NCI-H2227 treated with DMSO at 0.1 percent for 48 hours (cell line): ENCODE measurements around the gene GRIK2.

Source experiments
- DNase-seq: peaks from one replicate; lab custom pipeline; 2025; lab: John Stamatoyannopoulos, UW

Gene GRIK2

DNA sequence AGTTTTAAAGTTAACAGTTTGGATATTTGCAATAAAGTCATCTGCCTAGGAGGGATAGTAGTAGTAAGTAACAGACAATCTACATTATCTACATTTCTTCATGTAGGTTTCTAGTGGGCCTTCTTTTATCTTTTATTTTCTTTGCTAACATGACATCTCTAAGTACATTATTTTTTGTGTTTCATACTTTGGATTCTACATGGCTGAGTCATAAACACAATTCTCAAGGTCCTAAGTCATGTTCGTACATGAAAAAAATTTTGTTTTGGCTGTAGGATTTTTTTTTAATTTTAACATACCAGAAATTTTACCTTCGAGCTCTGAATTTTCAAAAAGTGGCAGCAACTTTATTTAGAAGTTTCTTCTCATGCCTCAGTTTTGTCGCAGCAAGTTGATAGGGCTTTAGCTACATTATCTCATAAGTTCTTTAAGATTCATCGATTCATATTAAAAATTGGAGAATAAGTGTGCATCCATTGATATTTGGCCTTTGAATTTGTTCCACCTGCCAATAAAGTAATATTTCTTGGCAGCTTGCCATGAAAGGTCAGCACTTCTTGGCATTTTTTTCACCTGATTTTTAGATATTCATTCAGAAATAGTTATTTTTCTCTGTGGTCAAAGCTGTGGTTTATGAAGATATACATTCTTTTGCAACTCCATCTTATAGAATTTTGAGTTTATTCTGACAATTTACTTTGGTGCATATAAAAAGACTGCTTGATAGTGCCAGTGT is 146.2 kb downstream of the GRIK2 start:
- DNase-seq: no peak

DNA sequence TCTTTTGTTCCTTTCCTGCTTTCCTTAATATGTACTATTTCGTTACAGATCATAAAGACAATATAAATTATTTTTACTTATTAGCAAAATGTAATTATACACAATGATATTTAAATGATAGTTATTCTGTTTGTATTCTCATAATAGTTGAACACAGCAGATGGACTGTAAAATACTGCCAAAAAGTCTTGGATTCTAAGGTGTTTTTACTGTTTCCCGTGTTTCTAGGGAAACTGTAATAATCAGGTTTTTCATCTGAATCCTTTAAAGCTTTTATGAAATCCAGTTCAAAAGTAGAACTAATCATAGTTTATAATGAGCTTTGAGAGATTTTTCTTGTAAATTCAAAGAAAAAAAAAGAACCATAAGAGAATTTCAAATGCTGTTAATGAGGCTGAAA is 148.4 kb downstream of the GRIK2 start:
- no peak for DNase-seq

DNA sequence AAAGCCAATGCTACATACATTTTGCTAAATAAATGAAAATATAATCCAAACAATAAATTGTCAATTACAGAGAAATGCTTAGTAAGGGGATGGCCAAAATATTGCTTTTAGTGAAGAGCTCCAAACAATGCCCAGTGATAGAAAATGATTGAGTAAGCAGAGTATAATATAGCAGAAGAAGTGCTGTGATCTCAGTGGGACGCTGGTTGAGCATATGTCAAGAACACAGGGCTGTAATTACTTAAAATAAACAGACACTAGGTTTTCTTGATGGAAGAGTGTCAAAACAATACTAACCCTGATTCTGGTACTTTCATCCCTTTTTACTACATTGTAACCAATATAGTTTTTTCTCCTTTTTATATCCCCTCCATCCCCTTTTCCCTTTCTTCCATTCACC is 150.3 kb downstream of the GRIK2 start:
- DNase-seq: peak; percentile 80

DNA sequence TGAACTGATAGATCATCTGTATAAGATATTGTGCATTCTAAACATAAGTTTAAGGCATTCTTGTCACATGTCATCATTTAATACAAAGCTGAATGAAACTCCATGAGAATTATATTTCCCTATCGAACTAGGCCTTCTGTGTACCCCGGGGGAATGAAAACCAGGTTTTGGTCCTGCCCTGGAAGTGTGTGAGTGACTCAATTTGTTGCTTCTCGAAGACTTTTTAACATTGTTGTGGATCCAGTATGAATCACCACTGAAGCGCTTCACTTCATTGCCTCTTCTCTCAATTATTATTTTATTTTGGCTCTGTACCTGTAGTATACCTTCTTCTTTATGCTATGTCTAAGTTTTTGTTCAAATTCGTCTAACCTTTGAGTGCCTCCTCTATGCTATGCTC is 150.8 kb downstream of the GRIK2 start:
- no peak for DNase-seq

DNA sequence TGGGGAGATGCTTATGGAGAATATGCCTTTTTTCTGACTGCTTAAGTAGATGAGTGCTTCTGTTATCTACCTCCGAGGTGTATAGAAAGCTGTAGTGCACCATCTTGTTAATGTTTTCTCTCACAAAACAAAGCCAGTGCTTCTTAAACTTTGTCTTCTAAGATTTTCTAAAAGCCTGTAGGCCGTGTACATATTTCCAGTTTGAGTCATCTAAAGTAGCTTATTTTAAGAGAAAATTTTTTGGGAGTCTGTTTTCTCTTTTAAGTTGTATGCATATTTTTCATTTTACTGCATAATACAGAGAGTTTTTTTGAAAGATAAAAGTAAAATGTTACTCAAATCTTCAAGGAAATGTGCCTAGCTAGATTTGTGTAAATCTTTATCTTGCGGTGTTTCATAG is 151.7 kb downstream of the GRIK2 start:
- DNase-seq: no peak

DNA sequence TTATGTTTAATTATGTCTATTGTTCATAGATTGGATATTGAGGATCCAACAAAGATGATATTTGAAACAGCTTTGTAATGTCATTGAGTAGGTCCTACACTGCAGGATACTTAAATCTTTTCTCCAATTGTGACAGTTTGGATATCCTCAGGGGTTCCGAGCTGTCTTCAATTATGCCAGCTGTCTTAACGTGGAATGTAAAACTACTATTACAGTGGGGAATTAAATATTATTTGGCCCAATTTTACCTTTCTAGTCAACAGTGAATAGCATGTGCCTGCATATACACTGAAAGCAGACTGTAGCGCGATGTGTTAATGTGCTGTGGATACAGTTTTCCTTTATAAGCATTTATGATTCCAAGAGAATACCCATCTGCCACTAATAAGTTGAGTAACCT is 156.9 kb downstream of the GRIK2 start:
- no peak for DNase-seq

DNA sequence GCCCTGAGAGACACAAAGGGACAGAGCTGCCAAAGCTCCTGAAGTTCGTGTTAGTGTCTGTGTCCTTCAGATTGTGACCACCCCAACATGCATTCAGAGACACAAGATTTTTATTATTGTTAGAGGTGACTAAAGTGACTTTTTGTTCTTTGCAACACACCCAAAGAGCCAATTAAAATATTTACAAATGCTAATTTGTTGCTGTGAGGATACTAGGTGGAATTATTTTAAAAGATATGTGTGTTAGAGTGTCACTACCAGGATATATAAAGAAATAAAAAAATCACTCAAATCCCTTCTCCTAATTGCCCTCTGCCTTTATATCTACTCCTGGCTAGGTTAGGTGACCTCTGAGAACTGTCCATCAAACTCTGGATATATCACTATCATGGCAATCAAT is 160.7 kb downstream of the GRIK2 start:
- DNase-seq: no peak

DNA sequence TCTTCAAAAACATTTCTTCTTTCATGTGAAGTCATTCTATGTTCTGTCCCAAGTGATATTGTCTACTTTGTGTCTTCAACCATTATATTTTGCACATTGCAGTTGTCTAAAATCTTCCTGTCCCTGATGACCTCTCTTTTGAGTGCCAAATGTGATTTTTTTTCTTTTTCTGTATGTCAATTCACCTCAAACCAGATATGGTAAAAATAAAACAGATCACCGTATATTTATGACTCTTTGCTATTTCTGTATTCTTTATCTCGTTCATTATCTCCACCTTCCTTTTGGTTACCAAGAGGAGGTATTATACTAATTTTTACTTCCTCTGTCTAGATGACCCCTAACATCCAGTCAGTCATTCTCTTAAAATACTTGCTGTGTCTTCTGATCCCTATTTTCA is 165.2 kb downstream of the GRIK2 start:
- no peak for DNase-seq

DNA sequence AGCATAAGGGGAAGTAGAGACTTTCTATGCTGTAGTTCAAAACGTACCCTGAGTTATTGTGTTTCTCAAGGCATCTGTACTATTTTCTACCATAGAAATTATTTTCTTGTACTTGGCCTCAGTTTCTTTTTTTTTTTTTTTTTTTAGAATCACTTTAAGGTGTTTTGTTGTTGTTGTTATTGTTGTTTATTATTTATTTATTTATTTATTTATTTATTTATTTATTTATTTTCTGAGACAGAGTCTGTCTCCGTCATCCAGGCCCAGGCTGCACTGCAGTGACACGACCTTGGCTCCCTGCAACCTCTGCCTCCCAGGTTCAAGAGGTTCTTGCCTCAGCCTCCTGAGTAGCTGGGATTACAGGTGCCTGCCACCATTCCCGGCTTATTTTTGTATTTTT is 179.1 kb downstream of the GRIK2 start:
- no peak for DNase-seq

DNA sequence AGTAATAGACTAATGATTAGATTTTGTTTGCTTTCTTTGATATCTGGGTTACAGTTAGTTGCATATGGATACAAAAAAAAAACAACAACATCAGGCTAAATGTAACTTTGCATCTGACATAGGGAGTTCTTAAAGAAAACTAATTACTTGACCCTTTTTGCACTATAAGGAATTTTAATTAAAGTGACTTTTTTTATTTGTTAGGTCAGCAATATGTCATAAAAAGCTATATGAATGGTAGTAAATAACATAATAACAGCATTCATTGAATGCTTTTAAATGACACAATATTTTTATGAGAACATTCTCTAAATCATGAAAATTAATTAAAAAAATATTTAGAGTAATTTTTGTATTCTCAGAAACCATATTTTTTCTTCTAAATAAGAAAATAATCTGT is 183.6 kb downstream of the GRIK2 start:
- no peak for DNase-seq

DNA sequence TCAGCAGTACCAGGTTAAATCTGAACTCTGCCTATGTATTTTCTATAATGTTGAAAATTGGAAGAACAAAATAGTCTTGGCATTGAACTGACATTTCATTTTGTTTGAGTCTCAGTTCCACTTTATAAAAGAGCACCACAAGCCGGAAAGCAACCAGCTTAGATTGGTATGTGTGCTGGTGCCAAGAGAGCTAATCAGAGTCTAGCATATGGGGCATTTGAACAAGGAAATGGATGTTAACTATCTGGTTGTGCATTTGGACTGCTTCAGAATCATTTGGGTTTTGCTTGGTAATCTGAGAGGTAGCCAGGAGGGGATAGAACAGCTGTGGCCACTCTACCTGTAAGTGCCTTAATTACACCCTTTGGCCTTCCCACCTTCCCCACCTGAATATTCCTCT is 184.8 kb downstream of the GRIK2 start:
- no peak for DNase-seq

DNA sequence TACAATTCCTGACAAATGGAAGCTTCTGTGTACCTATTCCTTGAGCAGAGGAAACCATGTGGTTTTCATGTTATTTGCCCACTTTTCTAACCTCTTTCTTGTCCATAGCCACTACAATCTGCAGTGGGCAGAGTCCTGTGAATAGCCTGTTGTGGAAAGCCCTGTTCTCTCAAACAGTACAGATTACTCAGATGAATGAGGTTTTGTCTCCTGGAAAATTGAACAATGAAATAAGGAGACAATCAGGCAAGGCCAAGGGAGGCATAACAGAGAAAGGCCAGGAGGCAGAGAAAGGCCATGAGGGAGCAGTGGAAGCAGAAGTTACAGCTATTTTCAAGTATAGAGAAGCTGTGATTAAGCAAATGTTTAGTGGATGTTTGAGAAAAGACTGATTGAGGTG is 189.3 kb downstream of the GRIK2 start:
- no peak for DNase-seq

DNA sequence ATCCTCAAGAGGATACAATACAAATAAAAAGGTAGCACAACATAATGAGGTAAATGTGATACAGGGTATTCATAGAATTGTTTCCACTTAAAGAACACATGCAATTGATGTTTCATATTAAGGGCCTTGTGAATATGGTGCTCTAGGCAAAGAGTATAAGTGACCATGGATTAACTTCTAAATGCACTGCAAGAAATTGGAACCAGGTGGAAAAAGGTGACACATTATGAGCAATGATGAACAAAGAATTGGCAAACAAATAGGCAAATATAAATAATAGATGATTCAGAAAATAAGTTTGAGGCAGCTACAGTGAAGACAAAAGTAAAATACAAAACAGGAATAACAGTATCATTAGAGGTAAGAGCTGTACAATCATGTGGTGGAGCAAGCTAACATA is 192.0 kb downstream of the GRIK2 start:
- DNase-seq: no peak

DNA sequence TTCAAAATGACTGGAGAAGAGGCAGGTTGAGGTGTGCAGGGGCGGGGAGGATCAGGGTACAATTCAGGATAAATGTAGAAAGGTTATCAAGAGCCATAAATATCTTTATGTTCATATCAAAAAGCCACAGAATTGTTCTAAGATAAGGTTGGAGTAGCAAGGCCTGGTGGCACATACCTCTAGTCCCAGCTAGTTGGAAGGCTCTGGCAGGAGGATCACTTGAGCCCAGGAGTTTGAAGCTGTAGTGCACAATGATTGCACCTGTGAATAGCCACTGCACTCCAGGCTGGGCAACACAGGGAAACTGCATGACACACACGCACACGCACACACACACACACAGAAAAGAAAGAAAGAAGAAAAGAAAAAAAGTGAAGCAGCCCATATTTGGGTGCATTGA is 194.8 kb downstream of the GRIK2 start:
- no peak for DNase-seq

DNA sequence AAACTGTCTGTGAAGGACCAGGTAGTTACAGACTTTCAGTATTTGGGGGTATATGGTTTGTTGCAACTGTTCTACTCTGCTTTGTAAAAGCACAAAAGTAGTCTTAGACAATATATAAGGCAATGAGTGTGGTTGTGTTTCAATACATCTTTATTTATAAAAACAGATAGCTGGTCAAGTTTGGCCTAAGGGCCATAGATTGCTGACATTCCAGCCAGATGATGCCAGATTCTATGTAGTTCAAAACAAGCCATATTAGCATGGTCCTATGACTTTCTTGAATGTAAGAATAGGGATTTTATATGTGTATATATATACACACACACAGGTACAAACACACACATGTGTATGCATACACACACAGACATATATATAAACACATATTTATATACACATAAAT is 201.8 kb downstream of the GRIK2 start:
- no peak for DNase-seq

DNA sequence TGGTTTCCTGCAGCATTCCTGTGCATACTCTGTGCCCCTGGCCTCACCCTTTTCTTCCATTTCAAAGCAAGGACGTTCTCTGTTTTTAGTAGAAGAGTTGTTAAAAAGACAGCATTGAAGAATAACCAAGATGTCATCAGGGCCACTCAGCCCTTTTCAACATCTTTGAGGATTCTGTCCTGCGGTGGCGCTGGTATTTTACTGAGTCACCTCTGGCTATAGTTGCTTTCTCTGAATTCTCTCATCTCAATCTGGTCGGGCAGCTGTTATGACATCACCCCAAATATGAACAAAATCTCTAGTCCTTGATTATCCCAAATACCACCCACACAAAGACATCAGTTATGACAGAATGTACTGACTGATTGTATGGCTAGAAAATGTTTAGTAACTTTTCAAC is 204.2 kb downstream of the GRIK2 start:
- DNase-seq: no peak

DNA sequence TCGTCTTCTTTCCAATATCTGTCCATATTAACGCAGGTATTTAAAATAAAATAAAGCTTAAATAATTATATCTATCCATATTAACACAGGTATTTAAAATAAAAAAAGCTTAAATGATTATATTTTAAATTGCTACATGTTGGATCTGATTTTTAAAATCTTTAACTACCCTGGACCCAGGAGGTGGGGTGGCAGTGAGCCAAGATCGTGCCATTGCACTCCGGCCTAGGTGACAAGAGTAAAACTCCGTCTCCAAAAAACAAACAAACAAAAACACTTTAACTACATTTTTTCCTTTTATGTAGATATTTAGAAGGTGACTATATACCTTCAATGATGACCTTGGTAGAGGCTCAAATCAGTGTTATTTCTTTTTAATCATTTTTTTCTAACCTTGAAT is 211.9 kb downstream of the GRIK2 start:
- DNase-seq: no peak

DNA sequence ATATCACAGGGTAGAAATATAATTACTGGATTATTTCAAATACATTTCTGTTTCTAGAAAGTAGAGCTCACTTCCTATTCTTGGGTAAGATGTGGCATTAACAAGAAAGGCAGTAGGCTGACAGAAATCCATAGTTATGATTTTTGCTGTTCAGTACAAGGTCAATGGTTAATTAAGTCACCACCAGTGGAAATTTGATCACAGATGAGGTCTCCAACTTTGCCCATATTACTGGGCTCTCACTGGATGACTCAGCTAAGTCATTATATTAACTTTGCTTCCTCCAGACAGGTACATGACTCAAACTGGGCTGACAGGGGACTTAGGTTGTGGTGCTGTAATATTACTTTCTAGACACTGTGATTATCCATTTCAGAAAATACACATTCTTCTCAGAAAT is 212.4 kb downstream of the GRIK2 start:
- no peak for DNase-seq

DNA sequence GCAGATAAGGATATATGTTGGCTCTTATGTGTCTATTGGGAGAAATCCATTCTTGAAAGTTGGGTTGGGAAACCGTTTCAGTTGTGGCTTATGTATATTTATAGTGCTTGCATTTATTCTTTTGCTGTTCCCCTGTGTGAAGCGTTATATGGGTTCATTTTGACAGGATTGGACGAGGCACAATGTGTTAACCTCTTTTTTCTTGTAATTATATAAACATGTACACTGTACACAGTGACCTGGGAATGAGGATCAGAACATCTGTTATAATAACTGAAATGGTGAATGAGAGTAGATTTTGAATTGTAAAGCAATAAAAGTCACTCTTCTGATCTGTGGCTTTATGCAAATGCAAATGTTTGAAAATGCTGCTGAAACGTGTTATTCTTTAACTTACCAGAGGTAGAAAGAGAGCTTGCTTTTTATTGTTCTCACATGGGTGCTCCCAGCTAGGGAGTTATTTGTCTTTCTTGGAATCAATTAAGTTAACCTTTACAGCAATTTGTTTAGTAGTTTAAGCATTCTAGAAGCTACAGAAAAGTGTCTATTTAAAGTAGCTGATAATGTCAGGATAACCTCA is 213.7 kb downstream of the GRIK2 start:
- DNase-seq: no peak

DNA sequence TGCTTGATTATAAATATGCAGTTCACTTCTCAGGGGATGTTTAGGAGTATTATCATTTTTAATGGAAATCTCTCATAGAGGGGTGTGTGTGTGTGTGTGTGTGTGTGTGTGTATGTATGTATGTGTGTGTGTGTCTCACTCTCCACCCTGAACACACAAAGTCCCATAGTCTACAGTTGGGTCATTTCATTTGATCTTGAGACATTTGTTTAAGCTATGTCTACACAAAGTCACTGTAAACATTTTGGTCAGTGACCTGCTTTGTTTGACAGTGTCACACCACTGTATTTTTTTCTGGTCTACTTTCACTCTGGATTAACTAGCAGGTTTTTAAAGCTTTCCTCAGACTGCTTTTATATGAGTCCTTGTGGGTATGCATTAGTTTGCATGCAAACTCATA is 215.2 kb downstream of the GRIK2 start:
- no peak for DNase-seq

DNA sequence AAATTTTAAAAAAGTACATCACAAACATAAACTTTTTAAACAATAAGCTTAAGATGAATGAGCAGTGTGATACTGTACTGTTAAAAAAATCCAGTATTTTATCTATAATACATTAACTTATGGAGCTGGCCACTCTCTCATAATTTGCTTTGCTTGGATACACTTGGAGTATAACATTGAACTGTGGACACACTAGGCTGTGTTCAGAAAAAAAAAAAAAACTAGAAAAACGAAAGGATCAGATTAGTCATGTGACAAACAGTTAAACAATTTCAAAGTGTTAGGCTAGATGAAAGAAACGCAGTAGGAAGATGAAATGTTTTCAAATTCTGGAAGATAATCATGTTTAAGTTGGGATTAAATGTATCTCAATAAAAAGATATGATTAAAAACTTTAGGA is 220.0 kb downstream of the GRIK2 start:
- DNase-seq: no peak

DNA sequence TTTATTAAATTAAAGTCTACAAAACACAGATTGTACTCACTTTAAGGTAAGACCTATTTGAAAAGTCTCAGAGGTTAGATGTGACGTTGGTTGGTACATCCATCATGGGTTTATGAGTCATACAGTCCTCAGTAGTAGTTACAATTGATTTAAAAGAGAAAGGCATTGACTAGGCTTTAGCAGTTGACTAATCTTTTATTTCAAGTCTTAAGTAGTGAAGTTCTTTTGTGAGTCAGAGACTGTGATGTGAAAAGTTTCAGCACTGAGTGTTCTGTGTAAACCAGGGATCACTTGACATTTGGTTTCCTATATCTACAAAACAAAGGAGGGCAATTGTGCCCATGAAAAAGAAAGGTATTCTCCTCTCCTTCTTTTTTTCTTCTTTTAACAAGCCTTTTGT is 221.3 kb downstream of the GRIK2 start:
- DNase-seq: no peak

DNA sequence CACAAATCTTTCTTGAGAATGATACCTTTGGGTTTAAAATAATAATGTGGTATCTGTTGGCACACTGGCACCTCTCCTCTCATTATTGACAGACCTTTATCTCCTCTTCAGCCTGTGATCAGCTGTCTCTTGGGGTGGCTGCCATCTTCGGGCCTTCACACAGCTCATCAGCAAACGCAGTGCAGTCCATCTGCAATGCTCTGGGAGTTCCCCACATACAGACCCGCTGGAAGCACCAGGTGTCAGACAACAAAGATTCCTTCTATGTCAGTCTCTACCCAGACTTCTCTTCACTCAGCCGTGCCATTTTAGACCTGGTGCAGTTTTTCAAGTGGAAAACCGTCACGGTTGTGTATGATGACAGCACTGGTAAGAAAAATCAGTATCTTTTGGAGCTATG is 232.8 kb downstream of the GRIK2 start:
- peak; percentile 11 for DNase-seq

DNA sequence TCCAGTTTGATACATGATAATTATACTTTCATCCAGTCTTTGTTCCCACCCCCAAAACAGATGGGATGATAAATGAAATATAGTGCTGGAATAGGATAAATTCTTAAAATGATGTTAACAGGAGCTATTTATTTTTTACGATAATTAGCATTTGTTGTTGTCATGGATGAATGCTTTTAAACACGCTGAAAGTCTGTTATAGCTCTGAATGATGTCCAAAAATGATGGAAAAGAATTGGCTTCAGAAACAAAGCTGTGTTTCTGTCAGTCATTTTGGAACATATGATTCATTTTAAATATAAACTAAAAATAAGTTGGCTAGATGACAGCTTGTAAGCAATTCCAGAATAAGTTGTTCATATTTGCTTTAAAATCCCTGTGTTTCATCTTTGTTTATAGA is 237.4 kb downstream of the GRIK2 start:
- no peak for DNase-seq
